HG02884 (cell line): ENCODE results near the gene CYP2W1.
"Not testable (repeated sequence)": the region's sequence is repeated elsewhere in the genome, so short reads cannot be mapped to it uniquely, and the experiment has no call there.

Source experiments
- ATAC-seq: cut with Tn5 transposase; IDR thresholded peaks from one replicate; pipeline ENCODE4 v1.9.1; 2021; ENCODE audit warnings: mild to moderate bottlenecking, moderate library complexity; ENCODE audit not compliant: unreplicated experiment

Gene CYP2W1

DNA sequence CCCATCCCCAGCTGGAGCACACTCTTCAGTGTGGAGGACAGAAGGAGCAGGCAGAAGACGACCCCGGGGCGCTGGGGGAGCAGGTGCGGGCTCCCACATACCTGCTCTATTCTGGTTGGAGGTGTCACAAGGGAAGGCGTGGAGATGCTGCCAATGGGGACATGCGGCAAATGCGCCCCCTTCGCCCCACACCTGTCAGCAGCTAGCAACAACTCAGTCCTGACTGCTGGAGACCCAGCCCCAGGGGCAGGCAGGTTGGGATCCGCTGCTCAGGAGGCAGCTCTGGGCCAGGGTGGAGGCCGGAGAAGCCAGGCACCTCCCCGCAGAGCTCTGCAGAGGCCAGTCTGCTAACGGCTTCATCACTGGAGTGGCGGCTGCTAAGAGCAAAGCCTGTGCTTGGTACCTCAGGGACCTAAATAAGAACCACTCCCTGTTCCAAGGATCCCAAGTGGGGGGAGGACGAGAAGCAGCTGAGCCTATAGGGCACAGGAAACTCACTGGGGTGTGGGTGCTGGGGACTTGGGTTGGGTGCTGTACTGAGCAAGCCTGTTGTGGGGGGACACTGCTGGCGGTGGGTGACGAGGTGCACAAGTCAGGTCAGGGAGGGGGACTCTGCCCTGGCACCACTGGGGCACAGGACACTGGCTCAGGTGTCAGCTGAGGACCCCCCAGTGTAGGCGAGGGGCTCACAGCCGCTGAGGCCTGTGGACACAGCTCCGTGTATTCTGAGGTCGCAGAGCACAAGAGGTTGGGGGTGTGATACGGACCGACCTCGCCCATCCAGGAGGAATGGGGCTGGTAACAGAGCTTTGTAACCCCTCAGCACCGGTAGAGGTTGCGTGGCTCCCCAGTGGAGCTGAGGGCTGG, 42.1 kb downstream of the CYP2W1 start:
- ATAC-seq, result no peak

DNA sequence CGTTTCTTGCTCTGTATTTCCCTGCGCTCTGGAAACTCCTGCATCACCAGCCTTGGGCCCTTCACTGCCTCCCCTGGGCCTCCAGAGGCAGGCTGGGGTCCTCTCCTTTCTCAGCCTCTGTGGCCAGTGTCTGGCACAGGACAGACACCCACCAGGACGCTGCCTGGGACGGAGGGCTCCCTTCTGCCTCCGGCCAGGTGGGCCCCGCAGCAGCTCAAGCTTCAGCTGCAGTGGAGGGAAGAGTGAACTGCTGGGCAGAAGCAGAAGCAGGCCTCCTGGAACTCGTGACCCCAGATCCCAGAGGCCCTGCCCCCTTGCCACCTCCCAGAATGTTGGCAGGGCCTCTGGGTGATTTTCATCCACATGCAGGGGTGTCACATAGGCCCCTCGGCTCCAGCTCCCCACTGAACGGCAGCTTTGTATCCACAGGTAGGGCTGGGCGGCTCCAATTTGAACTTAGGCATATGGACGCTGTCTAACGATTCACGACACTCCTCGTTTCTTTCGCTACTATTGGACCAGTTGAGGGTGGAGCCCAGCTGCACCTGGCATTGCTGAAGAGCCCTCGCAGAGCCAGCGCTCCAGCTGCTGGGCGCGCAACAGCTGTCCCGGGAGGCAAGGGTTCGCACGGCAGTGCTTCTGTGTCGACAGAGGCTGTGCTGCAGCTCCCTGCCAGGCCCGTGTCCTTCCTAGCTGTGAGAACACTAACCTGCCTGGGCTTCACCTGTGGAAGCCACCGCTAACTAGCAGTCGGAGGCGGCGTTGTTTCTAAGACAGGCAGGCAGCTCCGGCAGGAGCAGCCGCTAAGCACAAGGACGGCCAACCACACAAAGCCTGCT, 43.0 kb downstream of the CYP2W1 start:
- no peak for ATAC-seq

GRCh38 chr7:1026721-1027161, 43.8 kb downstream of the CYP2W1 start:
- ATAC-seq, result no peak

- ATAC-seq, result no peak
Measured at GRCh38 chr7:1027242-1028043, 44.5 kb downstream of the CYP2W1 start.

GRCh38 chr7:1028044-1028770, 45.2 kb downstream of the CYP2W1 start:
- ATAC-seq, result peak; percentile 44

DNA sequence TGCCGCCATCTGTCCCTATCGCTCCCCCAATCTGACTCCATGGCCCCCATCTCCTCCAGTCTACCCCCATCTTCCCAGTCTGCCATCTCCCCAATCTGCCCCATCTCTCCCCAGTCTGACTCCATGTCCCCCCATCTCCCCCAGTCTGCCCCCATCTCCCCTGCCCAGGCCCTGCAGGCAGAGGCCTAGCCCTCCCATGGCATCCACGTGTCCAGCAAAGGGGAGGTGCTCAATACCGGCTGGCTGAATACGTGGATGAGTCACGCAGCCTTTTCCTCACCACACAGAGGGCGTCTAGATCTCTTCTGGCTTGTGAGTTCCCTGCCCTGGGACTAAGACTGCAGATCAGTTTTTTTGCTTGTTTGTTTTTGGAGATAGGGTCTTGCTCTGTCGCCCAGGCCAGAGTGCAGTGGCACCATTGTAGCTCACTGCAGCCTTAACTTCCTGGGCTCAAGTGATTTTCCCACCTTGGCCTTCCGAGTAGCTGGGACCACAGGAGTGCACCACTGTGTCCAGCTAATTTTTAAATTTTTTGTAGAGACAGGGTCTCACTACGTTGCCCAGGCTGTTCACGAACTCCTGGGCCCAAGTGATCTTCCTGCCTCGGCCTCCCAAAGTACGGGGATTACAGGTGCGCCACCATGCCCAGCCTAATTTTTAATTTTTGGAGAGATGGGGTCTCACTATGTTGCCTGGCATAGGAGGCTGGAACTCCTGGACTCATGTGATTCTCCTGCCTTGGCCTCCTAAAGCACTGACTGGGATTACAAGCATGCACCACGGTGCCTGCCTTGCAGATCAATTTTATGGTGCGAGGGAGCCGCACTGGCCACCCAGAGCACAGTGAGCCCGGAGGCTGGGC, 46.0 kb downstream of the CYP2W1 start:
- no peak for ATAC-seq

GRCh38 chr7:1029637-1030443, 46.9 kb downstream of the CYP2W1 start:
- no peak for ATAC-seq

DNA sequence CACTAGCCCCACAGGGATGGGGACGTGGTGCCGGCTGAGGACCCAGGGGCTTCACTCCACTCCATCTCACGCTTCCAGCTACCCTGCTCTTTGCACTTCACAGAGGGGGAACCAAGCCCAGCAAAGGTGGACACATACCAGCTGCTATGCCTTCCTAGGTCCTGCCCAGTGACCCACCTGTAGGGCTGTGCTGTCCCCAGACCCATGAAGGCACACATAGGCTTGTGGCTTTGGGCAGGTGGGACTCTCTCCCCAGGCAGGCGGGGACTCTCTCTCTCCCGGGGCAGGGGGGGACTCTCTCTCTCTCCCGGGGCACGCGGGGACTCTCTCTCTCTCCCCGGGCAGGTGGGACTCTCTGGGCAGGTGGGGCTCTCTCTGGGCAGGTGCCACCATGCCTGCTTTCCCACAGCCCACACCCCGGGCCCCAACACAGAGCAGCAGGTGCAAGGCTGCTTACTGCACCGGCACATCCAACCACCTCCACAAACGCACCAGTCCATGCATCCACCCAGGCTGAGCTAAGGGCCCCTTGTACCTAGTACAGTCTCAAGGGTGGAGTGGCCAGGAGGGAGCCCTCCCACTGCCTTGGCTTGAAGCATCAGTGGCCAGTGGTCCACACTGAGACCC, 47.6 kb downstream of the CYP2W1 start:
- ATAC-seq, result no peak

- no peak for ATAC-seq
Measured at GRCh38 chr7:1031716-1032455, 48.9 kb downstream of the CYP2W1 start.

DNA sequence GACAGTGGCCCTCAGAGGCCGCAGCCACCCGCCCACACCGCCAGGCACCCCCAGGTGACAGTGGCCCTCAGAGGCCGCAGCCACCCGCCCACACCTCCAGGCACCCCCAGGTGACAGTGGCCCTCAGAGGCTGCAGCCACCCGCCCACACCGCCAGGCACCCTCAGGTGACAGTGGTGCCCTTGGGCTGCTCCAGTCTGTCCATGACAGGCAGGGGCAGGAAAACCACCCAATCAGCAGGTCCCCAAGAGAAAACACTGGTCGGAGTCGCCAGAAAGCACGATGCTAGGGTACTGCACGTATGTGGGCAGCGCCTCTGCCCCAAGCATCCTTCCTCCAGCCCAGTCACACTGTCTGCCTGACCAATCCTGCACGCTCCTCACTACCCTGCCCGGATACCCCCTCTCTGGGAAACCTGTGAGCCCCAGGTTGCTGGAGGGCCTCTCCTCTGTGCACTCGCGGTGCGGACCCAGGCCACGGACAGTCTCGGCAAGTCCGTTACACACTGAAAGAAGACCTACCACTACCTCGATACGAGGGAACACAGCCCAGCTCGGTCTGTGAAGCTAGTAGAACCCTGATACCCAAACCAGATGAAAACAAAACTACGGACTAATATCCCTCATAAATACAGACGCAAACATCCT, 49.7 kb downstream of the CYP2W1 start:
- no peak for ATAC-seq

DNA sequence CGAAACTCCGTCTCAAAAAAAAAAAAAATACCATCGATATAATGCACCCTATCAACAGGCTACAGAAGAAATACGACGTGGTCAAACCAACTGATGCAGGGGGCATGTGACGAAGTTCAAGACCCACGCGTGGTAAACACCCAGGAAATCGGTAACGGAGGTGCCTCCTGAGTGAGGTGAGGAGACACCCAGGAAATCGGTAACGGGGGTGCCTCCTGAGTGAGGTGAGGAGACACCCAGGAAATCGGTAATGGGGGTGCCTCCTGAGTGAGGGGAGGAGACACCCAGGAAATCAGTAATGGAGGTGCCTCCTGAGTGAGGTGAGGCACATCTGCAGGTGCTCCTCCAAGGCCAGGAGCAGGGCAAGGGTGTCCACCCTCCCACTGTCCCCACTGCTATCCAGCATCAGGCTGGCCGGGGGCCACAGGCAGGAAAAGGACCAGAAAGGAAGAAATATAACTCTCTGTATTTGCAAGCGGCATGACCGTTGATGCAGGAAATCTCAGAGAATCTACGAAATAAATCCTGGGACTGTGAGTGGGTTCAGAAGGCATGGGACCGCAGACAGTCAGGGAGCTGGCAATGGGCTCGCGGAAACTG, 50.7 kb downstream of the CYP2W1 start:
- ATAC-seq, result no peak

GRCh38 chr7:1034769-1035168, 51.8 kb downstream of the CYP2W1 start:
- not testable (repeated sequence) for ATAC-seq

DNA sequence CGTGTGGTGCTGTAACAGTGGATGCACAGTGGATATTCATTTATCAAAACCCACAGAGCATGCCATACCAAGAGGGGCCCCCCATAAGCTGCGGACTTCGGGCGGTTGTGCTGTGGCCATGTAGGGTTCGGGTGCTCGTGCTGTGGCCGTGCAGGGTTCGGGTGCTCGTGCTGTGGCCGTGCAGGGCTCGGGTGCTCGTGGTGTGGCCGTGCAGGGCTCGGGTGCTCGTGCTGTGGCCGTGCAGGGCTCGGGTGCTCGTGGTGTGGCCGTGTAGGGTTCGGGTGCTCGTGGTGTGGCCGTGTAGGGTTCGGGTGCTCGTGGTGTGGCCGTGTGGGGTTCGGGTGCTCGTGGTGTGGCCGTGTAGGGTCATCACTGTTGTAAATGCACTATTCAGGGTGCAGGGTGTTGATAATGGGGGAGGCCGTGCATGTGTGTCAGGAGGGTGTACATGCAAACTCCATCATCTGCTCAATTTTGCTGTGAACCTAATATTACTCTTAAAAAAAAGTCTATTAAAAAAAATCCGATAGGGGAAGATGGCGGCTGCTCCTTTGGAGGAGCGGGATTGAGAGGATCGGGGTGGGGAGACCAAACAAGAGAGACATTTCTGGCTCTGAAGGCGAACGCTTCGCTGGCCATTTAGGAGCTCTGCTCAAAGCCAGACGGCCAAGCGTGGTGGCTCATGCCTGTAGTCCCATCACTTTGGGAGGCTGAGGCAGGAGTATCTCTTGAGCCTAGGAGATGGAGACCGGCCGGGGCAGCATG, 53.4 kb downstream of the CYP2W1 start:
- ATAC-seq, result not testable (repeated sequence)
